Motor neuron (in vitro differentiated cells): Measurements from ENCODE around the gene INTS11. TPM values are rescaled to one million over a fixed set of nuclear protein-coding genes. Genes with fewer than 3 reads are reported as not detected.
"Not testable (repeated sequence)": the region's sequence is repeated elsewhere in the genome, so short reads cannot be mapped to it uniquely, and the experiment has no call there.

Experiments
- ATAC-seq, 8 experiments: fragments of 200-7000 bp; cut with Tn5 transposase; replicated peaks in 6 of 8; 2 replicates each; pipeline ENCODE4 v1.8.0; 2021; ENCODE audit warnings: mild to moderate bottlenecking in 8 of 8, moderate library complexity in 8 of 8
- H3K27ac ChIP-seq, 2 donors: fragments of 250-450 bp; sonication (Bioruptor Pico); 2 replicates each; pipeline ENCODE4 v1.9.0; 2021; ENCODE audit warnings: antibody characterized with exemption in 2 of 2, mild to moderate bottlenecking in 2 of 2, moderate library complexity in 1 of 2
- H3K4me1 ChIP-seq, 2 donors: fragments of 250-450 bp; sonication (Bioruptor Pico); replicated peaks in 1 of 2; 2 replicates each; pipeline ENCODE4 v1.6.1; 2021; ENCODE audit warnings: antibody characterized with exemption in 2 of 2, mild to moderate bottlenecking in 2 of 2, moderate library complexity in 1 of 2
- H3K4me3 ChIP-seq, 5 donors: fragments of 250-450 bp; sonication (Bioruptor Pico); 2 replicates each; pipeline ENCODE4 v1.9.0; 2021; ENCODE audit warnings: antibody characterized with exemption in 5 of 5, mild to moderate bottlenecking in 5 of 5, moderate library complexity in 4 of 5
- WGBS, 10 experiments: fragments of 450-650 bp; shearing (Covaris generic); methylation state at CpG; one replicate each; pipeline ENCODE4 v1.0.0; 2022; 5-methylcytosine and 5-hydroxymethylcytosine counted together
- in situ Hi-C, 9 experiments: fragments of 400-800 bp; cut with MboI; loops; one replicate each; pipeline ENCODE4 v1.15.0; 2021; ENCODE audit warnings: low sequenced_read_pairs in 9 of 9, low pct_unique_long_range_greater_than_20kb in 2 of 9; ENCODE audit not compliant: unreplicated experiment in 9 of 9
- total RNA-seq, 8 experiments: library from RNA; unstranded; fragments of 300-600 nt; gene quantifications; 2 replicates each; pipeline versions ENCODE4 v1.2.3 to v1.2.4, GENCODE V29; 2022

The INTS11 gene
- total RNA-seq, 8 experiments from 2014 or later: 67.5 to 142 (median 103) TPM

GRCh38 chr1:1318777-1319645 lies 5.4 kb downstream of the INTS11 start:
- 40 to 100% (median 89%) methylated on average over 1 to 9 of the region's 36 CpGs; no CpG with 5 or more reads in 1 of the 10 experiments for WGBS, 10 experiments
- Histone ChIP-seq H3K4me1 (peaks cover 22 to 26% of the 10 kb centered on the region in 2 donors), H3K4me3 (no peak overlapping the region), H3K27ac (no peak overlapping the region)
- in situ Hi-C loops: no loop called here
- no peak for ATAC-seq

GRCh38 chr1:1318131-1318652 lies 6.3 kb downstream of the INTS11 start:
- ATAC-seq: peak in 4 of 8 experiments; percentile 17 to 91 (median 90)
- no peak overlapping the region for H3K27ac ChIP-seq
- H3K4me3 ChIP-seq: no peak overlapping the region
- peaks cover 18 to 21% of the 10 kb centered on the region in 2 donors for H3K4me1 ChIP-seq
- in situ Hi-C loops: no loop called here
- WGBS, 10 experiments: 0 to 100% (median 86%) methylated on average over 1 to 9 of the region's 9 CpGs

GRCh38 chr1:1317420-1317819 lies 7.0 kb downstream of the INTS11 start:
- Histone ChIP-seq H3K4me3 (no peak overlapping the region), H3K4me1 (peaks cover 12 to 15% of the 10 kb centered on the region in 2 donors), H3K27ac (peak overlapping the region in 1 of 2 donors; percentile 33)
- in situ Hi-C loops: no loop called here
- 86 to 100% (median 95%) methylated on average over 1 to 6 of the region's 6 CpGs for WGBS, 10 experiments
- ATAC-seq: no peak

- peak in 1 of 8 experiments; percentile 0 for ATAC-seq
- Histone ChIP-seq H3K4me1 (peaks cover 12 to 15% of the 10 kb centered on the region in 2 donors), H3K27ac (peak overlapping the region; percentile 46 to 75)
- H3K4me3 ChIP-seq, in situ Hi-C loops: not testable (repeated sequence)
- WGBS, 10 experiments: 80 to 100% (median 94%) methylated on average over 1 to 8 of the region's 8 CpGs; no CpG with 5 or more reads in 2 of the 10 experiments
Observed at GRCh38 chr1:1316199-1316598, 8.3 kb downstream of the INTS11 start.

GRCh38 chr1:1315435-1315954 lies 9.0 kb downstream of the INTS11 start:
- Histone ChIP-seq H3K4me3 (peak overlapping the region in 1 of 5 donors; percentile 1), H3K4me1 (peaks cover 12 to 15% of the 10 kb centered on the region in 2 donors), H3K27ac (peak overlapping the region; percentile 58 to 91)
- 19 to 21% (median 20%) methylated on average over 1 to 6 of the region's 26 CpGs; no CpG with 5 or more reads in 7 of the 10 experiments for WGBS, 10 experiments
- in situ Hi-C loops: no loop called here
- peak in 5 of 8 experiments; percentile 36 to 79 (median 75) for ATAC-seq

- in situ Hi-C loops: no loop called here
- ATAC-seq: no peak
- peak overlapping the region; percentile 58 to 91 for H3K27ac ChIP-seq
- peaks cover 12 to 15% of the 10 kb centered on the region in 2 donors for H3K4me1 ChIP-seq
- 80 to 96% (median 87%) methylated on average over 1 to 18 of the region's 23 CpGs; no CpG with 5 or more reads in 5 of the 10 experiments for WGBS, 10 experiments
- peak overlapping the region in 1 of 5 donors; percentile 1 for H3K4me3 ChIP-seq
Observed at GRCh38 chr1:1314678-1315335, 9.7 kb downstream of the INTS11 start.

GRCh38 chr1:1314237-1314586 lies 10.2 kb downstream of the INTS11 start:
- in situ Hi-C loops: no loop called here
- H3K4me3 ChIP-seq: no peak overlapping the region
- ATAC-seq: no peak
- WGBS, 10 experiments: 89 to 94% (median 93%) methylated on average over 3 to 11 of the region's 15 CpGs; no CpG with 5 or more reads in 6 of the 10 experiments
- H3K4me1 ChIP-seq: peaks cover 17 to 21% of the 10 kb centered on the region in 2 donors
- peak overlapping the region in 1 of 2 donors; percentile 91 for H3K27ac ChIP-seq

GRCh38 chr1:1313500-1314236 lies 10.8 kb downstream of the INTS11 start:
- no peak for ATAC-seq
- WGBS, 10 experiments: 75 to 96% (median 93%) methylated on average over 3 to 18 of the region's 37 CpGs; no CpG with 5 or more reads in 3 of the 10 experiments
- H3K4me1 ChIP-seq: peaks cover 17 to 22% of the 10 kb centered on the region in 2 donors
- in situ Hi-C loops: no loop called here
- H3K27ac ChIP-seq: no peak overlapping the region
- no peak overlapping the region for H3K4me3 ChIP-seq

GRCh38 chr1:1312450-1313314 lies 11.8 kb downstream of the INTS11 start:
- no peak overlapping the region for H3K4me3 ChIP-seq
- WGBS, 10 experiments: 93 to 100% (median 94%) methylated on average over 6 to 25 of the region's 49 CpGs; no CpG with 5 or more reads in 6 of the 10 experiments

GRCh38 chr1:1311107-1312104 lies 13.1 kb downstream of the INTS11 start:
- ATAC-seq: no peak
- in situ Hi-C loops: no loop called here
- Histone ChIP-seq H3K4me1 (peaks cover 19 to 22% of the 10 kb centered on the region in 2 donors), H3K27ac (no peak overlapping the region), H3K4me3 (no peak overlapping the region)
- WGBS, 10 experiments: 90 to 100% (median 91%) methylated on average over 2 to 7 of the region's 22 CpGs; no CpG with 5 or more reads in 7 of the 10 experiments

More at GRCh38 chr1:1312450-1313314, 11.8 kb downstream of the INTS11 start:
- no peak for ATAC-seq
- H3K4me1 ChIP-seq: peaks cover 17 to 22% of the 10 kb centered on the region in 2 donors
- no peak overlapping the region for H3K27ac ChIP-seq
- in situ Hi-C loops: no loop called here
